Lower lobe of right lung (tissue), 2 donors: ENCODE results near the gene GLCCI1. TPM values are rescaled to one million over a fixed set of nuclear protein-coding genes. Genes with fewer than 3 reads are reported as not detected.
A peak's percentile ranks its signal among the peaks of the same experiment; 100 is the strongest.

Experiments used
- ATAC-seq, 2 donors: fragments of 200-7000 bp; cut with Tn5 transposase; one replicate each; pipeline ENCODE4 v1.9.1; 2020 to 2022; ENCODE audit warnings: mild to moderate bottlenecking in 2 of 2, moderate library complexity in 2 of 2
- DNase-seq: peaks from one replicate; pipeline ENCODE4 v3.0.0-alpha.2; 2020
- H3K27ac ChIP-seq: fragments of 200-600 bp; one replicate; pipeline ENCODE4 v1.8.0; 2022
- H3K27me3 ChIP-seq: fragments of 200-600 bp; one replicate; pipeline ENCODE4 v1.8.0; 2022; ENCODE audit warnings: low read depth
- H3K36me3 ChIP-seq: fragments of 200-600 bp; one replicate; pipeline ENCODE4 v1.8.0; 2022; ENCODE audit warnings: mild to moderate bottlenecking
- H3K4me1 ChIP-seq: fragments of 200-600 bp; one replicate; pipeline ENCODE4 v1.8.0; 2022
- H3K4me3 ChIP-seq: fragments of 200-600 bp; one replicate; pipeline ENCODE4 v1.8.0; 2022; ENCODE audit warnings: mild to moderate bottlenecking
- H3K9me3 ChIP-seq: fragments of 200-600 bp; one replicate; pipeline ENCODE4 v1.8.0; 2022
- CTCF ChIP-seq: fragments of 200-600 bp; IDR thresholded peaks from one replicate; pipeline ENCODE4 v1.8.0; 2022; ENCODE audit warnings: antibody characterized with exemption, mild to moderate bottlenecking
- intact Hi-C: fragments of 100-400 bp; cut with DNase I; formaldehyde crosslinking; loops from one replicate; pipeline ENCODE4 v1.11.0; 2022
- long read RNA-seq: library from polyadenylated mRNA; unstranded; transcript quantifications from one replicate; pipeline ENCODE4 v2.0.0, GENCODE V29; 2021
- total RNA-seq: library from RNA; stranded (reverse); fragmentation: NEBNext Ultra II Directional; extraction: Animal tissue kit (Norgen Biotek cat#: 25700); gene quantifications from one replicate; pipeline ENCODE4 v1.2.1, GENCODE V29; 2021
- donor health status: DM: no; HTN: yes; CAD: no; lungs with severe emphysema.

GLCCI1 gene
- total RNA-seq: 63.9 TPM
- long read RNA-seq, full-length matches to known transcripts: 12 of 51 reads
- long read RNA-seq, partial matches to known transcripts: 10 of 51 reads
- long read RNA-seq, other reads (novel, unspliced or antisense): 29 of 51 reads

GRCh38 chr7:7968544-7969305 is at the start of gene GLCCI1:
Gene GLCCI1, plus strand, starts transcription at chr7:7968796. Its CDS starts 555 bp downstream, at chr7:7969351.
- Histone ChIP-seq H3K4me3 (peak within 1 kb of the TSS; percentile 95), H3K27me3 (no peaks in the 10 kb centered on the region), H3K27ac (peak within 1 kb of the TSS; percentile 95), H3K4me1 (no peaks in the 10 kb centered on the region), H3K36me3 (no peaks in the 10 kb centered on the region), H3K9me3 (no peaks in the 10 kb centered on the region)
- no peak for TF ChIP-seq CTCF
- intact Hi-C loops: no loop called here
- ATAC-seq: peak; percentile 98
- peak; percentile 97 for DNase-seq

GRCh38 chr7:7919449-7919945 is 49.1 kb upstream of the GLCCI1 start:
- no peak overlapping the region for H3K4me3 ChIP-seq
- H3K27ac ChIP-seq: no peak overlapping the region
- H3K36me3 ChIP-seq: no peaks in the 10 kb centered on the region
- no peaks in the 10 kb centered on the region for H3K27me3 ChIP-seq
- TF ChIP-seq CTCF: no peak
- intact Hi-C loops: no loop called here
- H3K9me3 ChIP-seq: no peaks in the 10 kb centered on the region
- ATAC-seq (no peak), DNase-seq (no peak)
- peaks cover 5% of the 10 kb centered on the region for H3K4me1 ChIP-seq

- Histone ChIP-seq H3K27me3 (no peaks in the 10 kb centered on the region), H3K9me3 (no peaks in the 10 kb centered on the region), H3K4me1 (peaks cover 5% of the 10 kb centered on the region), H3K27ac (no peak overlapping the region), H3K4me3 (no peak overlapping the region), H3K36me3 (no peaks in the 10 kb centered on the region)
- no peak for ATAC-seq
- no peak for TF ChIP-seq CTCF
- no peak for DNase-seq
- intact Hi-C loops: no loop called here
Observed at GRCh38 chr7:7920056-7920455, 48.5 kb upstream of the GLCCI1 start.

- peak in 1 of 2 donors; percentile 48 for ATAC-seq
- H3K4me3 ChIP-seq: no peak overlapping the region
- H3K4me1 ChIP-seq: peaks cover 5% of the 10 kb centered on the region
- H3K27ac ChIP-seq: no peak overlapping the region
- H3K27me3 ChIP-seq: no peaks in the 10 kb centered on the region
- H3K9me3 ChIP-seq: no peaks in the 10 kb centered on the region
- intact Hi-C loops: no loop called here
- H3K36me3 ChIP-seq: no peaks in the 10 kb centered on the region
- DNase-seq: no peak
- no peak for TF ChIP-seq CTCF
Observed at GRCh38 chr7:7920481-7920880, 48.1 kb upstream of the GLCCI1 start.

GRCh38 chr7:7921830-7922229 is 46.8 kb upstream of the GLCCI1 start:
- no peak overlapping the region for H3K4me3 ChIP-seq
- H3K27ac ChIP-seq: no peak overlapping the region
- DNase-seq (no peak), ATAC-seq (peak; percentile 57 to 79)
- H3K4me1 ChIP-seq: peaks cover 5% of the 10 kb centered on the region
- no peaks in the 10 kb centered on the region for H3K9me3 ChIP-seq
- intact Hi-C loops: no loop called here
- H3K27me3 ChIP-seq: no peaks in the 10 kb centered on the region
- no peak for TF ChIP-seq CTCF
- no peaks in the 10 kb centered on the region for H3K36me3 ChIP-seq
